ENCODE measurements around the gene MED31.
A peak's percentile ranks its signal among the peaks of the same experiment; 100 is the strongest.
"Not testable (repeated sequence)": the region's sequence is repeated elsewhere in the genome, so short reads cannot be mapped to it uniquely, and the experiment has no call there.

The MED31 gene

DNA sequence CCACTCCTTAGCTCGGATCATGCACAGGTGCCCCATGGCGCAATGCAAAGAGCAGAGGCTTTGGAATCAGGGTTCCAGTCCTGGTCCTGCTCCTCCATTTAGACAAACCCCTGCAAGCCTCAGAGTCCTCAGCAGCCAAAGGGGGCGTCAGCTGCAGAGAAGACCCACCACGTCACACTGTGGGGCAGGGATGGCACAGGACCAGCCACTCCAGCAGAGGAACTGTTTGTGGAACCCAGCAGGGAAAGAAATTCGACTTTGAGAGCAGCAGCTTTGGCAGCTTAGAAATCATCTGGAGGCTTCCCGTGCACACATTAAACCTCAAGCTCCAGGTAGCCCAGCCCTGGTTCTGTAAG, 25.4 kb upstream of the MED31 start:
- no peak for DNase-seq

DNA sequence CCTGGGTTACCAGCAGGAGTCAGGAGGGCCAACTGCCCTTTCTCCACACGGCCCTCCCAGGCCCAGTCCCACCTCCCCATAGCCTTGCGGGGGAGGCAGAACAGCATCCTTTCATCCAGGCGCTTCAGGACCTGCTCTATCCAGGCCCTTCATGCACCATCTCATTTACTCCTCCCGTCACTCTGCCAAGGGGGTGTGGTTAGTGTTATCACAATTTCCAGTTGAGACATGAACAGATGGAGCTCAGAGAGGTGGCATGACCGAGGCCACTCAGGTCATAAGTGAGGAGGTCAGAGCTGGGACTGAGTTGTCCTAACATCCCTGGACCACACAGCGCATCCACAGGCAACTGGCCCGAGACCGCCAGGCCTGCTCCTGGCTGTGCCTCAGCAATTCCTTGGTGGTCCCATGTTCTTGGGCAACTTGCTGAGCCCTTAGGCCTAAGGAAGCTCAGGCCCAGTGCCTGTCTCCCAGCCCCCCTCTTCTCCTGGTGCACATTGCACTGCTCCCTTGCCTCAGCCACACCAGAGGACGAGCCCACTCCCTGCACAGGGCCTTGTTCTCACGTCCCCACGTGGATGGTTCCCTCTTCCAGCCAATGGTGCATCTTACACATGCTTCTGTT, 23.9 kb upstream of the MED31 start:
- DNase-seq: no peak

DNA sequence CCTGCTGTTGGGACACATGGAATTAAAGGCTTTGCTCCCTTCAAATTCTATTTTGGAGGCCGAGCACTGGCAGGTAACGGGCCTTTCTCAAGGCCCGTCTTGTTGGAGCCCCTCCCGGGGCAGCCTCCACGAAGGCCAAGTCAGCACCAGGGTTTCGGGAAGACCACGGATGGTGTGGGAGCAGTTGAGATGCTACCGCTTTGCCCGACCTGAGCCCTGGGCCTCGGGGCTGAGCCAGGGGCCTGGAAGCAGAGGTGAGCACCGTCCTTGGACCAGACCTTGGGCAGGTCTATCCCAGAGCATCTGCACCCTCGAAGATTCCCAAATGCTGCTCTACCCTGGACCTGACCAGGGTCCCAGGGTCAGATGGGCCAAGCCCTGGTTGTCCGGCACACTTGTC, 23.2 kb upstream of the MED31 start:
- no peak for DNase-seq

DNA sequence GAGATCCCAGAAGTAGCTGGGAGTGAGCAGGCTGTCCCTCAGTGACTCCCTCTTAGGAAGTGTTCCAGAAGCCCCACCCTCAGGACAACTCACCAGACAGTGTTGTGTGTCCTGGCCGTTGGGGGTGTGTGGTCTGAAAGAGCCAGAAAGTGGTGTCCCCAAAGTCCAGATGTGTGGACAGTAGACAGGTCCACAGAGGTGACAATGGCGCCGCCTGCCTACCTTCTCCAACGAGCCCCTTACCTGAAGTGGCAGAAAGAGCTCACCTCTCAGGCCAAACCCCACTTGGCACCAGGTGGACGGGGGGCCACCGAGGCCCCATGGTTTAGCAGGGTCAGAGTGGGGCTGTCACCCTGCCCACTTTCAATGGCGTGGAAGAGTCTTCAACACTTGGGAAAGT, 20.0 kb upstream of the MED31 start:
- no peak for DNase-seq

DNA sequence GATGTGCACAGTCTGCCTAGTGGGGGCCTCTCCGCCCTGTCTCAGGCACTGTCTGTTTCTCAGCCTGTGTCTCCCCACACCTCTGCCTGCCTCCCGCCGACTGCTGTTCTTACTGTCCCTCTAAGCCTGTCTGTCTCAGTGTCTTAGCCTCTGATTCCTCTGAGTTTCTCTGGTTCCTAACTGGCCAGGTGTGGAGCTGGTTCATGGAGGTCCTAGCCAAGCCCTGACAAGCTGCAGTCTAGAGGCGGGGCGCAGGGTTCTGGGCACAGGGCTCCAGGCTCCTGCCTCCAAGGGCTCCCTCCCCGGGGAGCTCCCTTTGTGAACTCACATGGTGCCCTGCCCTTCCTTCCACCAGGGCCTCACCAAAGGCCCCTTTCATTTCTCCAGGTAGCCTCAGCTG, 19.6 kb upstream of the MED31 start:
- no peak for DNase-seq

DNA sequence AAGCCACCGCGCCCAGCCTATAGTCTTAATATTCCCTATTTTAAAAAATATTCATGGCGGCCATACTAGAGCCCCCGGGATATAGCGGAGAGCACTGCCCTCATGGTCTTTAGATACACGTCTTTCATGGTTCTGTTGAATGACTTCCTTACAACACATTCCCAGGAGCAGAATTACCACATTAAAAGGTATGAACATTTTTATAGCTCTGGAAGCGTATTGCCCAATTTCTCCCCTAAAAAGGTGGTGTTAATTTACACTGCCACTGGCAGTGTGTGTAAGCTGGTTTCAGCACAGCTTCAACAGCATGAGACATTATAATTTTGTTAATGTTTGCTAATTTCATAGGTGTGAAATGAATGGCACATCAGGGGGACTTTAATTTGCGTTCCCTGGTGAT, 19.2 kb upstream of the MED31 start:
- DNase-seq: no peak

DNA sequence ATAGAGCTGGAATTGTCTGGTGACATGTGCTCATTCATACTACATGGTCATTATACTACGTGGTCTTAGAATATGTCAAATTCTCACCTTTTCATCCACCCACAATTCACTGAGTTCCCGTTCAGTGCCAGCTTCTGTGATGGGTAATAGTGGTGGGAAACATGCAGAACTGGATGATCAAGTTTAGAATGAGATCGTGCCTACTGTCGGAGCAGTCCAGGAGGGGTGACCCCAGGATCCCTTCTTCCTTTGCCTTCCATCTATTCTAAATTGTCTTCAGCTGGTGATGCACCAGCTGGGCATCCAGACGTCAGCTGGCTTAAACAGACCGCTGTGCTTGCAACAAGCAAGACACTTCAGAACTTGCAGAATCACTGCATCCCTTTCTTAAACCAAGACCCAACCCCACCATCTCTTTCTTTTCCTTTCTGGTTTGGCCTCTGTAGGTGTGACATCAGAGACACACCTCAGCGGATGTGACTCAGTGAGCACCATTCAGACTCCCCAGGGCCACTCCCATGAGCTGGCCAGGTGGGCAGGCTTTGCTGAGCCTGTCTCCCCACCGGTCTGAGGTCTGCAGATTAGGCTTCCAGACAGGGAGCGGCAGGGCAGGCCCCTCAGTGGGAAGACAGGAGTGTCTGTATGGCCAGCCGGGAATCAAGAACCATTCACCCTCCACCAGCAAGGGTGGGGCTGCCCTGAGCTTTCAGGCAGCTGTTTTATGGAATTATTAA, 18.2 kb upstream of the MED31 start:
- no peak for DNase-seq

DNA sequence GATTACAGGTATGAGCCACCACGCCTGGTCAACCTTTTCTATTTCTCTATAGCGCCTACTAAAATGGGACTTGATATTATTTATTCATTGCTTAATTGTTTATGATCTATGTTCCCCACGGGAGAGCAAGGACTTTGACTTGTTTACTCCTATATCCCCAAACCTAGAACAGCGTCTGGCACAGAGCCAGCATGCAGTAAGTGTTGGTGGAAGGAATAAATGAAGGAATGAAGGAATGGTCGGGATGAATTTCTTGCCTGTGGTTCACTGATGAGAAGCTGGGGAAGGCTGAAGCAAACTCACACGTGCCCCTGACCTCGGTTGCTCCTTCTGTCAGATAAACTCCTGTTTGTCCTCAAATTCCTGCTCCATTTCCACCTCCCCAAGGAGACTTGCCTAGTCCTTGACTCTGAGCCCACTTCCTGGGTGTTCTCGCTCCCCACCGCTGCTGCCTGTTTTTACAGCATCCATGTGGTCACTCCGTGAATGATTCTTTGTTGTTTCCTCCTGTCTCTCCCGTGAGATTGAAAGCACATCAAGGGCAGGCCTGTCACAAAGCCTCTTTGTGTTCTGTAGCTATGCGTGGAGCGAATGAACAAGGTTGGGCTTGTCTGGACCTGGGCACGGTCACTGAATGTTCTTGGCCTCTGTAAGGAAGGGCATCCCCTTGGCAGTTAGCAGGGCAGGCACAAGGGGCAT, 17.5 kb upstream of the MED31 start:
- no peak for DNase-seq

DNA sequence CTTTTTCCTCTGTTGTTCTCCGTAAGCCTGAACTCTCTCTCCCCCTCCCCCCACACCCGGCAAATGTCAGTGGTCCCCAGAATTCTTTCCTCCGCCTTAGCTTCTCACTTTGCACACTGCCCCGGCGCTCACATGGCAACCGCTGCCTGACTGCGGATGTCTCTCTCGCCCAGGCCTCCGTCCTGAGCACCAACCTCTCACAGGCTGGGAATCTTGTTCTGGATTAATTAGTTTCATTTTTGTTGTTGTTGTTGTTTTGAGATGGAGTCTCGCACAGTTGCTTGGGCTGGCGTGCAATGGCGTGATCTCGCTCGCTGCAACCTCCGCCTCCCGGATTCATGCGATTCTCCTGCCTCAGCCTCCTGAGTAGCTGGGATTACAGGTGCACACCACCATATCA, 16.8 kb upstream of the MED31 start:
- DNase-seq: no peak

DNA sequence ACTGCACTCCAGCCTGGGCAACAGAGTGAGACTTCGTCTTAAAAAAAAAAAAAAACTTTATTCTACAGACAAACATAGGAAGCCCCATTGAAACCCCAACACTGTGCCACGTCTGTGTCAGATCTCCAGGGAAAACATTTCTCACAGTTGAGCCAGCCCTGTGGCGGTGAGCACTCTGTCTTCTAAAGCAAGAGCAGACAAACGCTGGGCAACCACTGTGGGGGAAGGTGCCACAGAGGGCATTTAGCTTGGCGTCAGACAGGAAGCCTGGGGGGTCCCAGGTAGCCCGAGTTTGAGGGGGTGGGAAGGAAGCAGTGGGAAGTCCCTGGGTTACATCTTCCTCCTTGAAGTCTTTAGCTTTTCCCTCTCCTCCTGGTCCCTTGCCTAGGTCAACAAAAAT, 16.1 kb upstream of the MED31 start:
- no peak for DNase-seq

DNA sequence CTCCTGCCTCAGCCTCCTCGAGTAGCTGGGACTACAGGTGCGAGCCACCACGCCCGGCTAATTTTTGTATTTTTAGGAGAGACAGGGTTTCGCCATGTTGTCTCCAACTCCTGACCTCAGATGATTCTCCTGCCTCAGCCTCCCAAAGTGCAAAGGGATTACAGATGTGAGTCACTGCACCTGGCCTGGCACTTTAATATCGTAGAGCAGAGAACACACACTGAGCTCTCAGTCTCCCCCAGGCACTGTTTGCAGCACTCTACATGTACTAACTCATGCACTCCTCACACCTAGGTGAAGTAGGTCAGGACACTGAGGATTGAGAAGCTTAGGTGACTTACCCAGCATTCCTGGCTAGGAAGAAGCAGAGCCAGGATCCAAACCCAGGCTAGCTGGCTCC, 15.2 kb upstream of the MED31 start:
- DNase-seq: no peak

DNA sequence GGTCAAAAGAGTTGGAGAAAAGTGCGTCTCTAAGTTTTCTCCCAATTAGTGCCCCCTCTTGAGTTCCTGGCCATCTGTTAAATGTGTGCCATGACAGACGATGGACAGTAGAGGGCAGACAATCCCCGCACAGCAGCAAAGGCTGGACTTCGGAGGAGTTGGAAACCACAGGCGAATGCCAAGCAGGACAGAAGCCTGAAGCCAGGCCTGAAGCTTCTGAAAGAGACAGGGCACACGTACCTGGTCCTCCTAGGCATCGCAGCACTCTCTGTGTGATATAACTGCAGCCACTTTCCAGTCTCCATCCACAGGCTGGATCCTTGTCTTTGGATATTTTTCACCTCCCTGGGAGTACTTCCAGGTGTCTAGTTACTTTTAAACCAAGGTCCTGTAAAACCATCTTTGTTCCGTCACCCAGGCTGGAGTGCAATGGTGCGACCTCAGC, 14.7 kb upstream of the MED31 start:
- peak; percentile 70 for DNase-seq

DNA sequence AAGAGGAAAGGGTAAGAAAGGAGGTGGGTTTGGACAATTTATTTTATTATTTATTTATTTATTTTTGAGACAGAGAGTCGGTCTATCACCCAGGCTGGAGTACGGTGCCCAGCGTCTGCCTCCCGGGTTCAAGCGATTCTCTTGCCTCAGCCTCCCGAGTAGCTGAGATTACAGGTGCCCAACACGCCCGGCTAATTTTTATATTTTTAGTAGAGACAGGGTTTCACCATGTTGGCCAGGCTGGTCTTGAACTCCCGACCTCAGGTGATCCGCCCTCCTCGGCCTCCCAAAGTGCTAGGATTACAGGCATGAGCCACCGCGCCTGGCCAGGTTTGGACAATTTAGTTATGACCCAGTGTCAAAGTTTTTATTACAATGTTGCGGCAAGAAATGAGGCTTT, 11.8 kb upstream of the MED31 start:
- not testable (repeated sequence) for DNase-seq

DNA sequence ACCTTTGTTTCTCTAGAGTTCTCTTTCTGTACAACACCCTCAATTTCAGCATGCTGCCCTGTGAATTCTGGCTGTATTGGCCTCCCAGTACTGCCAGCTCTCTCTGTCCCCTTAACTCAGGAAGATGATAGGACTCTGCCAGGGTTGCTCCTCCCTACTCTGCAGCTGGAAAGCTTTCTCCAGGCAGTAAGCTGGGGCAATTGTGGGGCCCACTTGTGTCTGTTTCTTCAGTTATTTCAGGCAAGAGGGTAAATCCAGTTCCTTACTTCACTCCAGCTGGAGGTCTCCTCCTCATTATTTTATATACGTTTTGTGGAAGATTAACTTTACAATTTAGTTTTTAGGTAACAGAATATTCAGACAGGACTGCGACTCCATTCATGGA, 10.1 kb upstream of the MED31 start:
- DNase-seq: no peak

DNA sequence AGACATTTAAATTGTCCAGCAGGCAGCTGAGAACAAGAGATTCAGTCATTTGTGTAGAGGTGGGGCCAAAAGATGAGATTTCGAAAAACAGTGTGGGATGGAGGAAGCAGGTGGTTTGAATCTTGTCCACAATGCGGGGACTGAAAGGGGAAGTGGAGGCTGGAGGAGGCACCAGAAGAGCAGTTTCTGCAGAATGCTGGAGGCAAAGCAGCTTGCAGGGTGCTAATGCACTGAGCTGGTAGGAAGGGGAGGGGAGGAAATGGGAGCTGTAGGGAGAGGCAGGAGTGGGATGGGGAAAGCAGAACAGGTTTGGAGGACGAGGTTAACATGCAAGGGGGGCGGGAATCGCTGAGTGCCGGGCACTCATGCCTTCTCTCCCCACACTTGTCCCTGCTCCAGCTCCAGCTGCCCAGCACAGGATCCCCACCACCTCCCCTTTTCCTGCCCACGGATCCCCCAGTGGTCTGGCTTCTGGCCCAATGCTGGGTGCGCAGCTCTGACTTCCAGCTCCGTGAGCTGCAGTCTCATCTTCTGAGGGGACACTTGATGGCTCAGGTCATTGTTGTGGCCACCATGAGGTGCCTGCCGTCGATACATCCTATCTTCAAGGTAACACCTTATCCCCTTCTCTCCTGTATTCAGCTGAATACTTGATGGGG, 9.5 kb upstream of the MED31 start:
- DNase-seq: no peak

DNA sequence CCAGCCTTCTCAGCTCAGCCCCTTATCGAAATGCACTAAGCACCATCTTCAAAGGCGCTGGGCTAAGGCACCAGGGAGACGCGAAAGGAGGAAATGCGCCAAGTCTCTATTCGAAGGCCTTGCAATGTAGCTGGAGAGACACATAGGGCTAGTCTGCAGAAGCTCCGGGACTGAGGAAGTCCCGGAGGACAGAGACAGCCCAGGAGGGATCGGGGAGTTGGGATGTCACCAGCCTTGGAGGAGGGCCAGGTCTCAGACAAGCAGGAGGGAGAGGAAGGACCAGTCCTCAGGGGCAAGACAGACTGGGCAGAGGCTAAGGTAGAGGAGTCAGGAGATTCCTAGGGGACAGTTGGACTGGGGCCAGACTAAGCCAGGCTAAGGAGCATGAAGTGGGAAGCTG, 8.7 kb upstream of the MED31 start:
- no peak for DNase-seq

DNA sequence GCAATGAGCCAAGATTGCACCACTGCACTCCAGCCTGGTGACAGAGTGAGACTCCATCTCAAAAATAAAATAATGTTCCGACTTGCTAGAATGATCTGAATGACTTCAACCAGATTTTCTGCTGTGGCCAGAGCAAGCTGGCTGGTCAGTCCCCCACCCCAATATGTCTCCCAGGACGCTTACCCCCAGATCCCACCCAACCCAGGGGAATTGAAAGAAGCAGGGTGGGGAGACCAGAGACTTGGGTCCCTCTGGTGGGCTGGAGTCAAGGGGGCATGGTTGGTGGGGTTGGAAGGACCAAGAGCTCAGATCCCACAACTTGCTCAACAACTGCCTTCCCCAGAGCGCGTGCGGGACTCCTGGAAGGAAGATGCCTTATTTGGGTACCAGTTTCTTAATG, 7.0 kb upstream of the MED31 start:
- DNase-seq: not testable (repeated sequence)

DNA sequence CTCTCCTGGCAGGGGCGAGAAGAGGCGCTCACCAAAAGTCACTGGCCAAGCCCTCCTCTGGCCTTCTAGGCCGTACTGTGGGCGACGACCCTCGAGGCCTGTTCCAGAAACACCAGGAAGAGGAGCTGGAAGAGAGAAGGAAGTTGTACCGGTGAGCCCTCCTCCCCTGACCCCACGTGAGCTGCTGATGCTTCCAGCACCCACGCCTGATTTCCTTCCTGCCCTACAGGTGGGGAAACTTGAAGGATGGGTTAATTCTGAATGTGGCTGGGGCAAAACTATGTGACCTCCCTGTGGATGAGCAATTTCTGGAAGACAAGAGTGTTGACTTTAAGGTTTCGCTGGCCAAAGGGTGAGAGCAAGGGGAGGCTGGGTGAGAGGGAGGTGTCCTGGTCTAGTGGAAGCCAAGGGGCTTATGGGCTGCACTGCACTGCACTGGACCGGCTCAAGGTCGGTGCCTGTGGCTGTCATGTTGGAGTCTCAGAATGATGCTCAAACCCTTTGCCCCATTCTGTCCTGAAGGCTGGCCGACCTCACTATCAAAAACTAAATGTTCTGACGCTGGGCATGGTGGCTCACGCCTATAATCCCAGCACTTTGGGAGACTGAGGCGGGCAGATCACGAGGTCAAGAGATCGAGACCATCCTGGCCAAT, 6.4 kb upstream of the MED31 start:
- DNase-seq: no peak

DNA sequence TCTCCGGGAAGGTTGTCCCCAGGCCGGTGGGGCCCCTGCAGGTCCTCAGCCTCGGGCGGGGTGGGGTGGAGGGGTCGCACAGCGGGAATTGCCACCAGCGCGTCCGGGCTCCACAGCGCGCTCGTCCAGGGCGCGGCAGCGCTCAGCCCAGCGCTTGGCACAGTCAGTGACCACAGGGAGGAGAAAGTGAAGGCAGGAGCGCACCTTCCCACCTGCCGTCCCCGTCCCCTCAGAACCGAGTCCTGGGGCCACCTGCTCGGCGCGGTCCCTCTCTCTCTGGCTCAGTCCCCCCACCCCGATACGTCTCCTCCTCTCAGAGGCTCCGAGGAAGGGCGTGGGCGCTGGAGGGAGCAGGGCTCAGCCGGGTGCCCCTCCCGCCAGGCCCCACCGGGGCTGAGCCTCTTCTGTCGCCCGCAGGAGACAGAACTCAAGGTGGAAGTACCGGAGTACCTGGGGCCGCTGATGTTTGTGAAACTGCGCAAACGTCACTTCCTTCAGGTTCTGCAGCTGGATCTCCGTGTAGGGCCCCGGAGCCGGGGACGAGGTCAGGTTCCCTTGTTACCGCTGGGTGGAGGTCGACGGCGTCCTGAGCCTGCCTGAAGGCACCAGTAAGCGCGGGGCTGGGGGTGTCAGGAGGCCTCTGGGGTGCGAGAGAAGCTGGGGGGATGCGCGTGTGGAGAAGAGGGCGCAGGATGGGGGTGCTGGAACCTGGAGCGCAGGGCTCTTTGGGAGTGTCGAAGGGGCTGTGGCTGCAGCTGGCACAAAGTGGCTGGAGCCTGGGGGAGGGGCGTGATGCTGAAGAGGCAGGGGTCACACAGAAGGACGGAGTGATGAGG, 5.6 kb upstream of the MED31 start:
- peak; percentile 16 for DNase-seq

DNA sequence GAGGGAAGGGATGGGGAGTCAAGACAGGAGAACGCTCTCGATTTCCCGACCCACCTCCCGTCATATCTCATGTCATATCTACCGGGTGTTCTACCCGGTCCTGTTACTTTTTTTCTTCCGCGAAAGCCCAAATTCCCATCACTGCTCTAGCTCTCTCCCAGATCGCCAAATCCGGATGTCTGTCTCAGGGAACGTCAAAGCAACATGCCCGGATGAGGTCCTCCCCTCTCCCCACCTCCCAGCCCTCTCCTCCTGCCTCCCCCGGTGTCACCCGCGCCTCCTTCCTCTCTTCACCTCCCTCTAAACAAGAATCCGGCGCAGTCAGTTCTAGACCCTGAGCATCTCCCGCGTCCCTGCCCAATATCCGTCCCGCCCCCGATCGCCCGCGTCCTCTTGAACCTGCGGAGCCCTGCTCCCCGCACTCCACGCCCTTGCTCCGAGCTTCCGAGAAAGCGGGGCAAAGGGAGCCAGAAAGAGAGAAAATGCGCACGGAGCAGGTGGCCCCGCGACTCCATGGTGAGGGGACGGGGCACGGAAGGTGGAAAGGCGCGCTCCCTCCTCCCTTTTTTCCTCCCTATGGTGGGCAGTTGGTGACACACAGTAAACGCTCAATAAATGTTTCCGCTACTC, 4.4 kb upstream of the MED31 start:
- DNase-seq: not testable (repeated sequence)

DNA sequence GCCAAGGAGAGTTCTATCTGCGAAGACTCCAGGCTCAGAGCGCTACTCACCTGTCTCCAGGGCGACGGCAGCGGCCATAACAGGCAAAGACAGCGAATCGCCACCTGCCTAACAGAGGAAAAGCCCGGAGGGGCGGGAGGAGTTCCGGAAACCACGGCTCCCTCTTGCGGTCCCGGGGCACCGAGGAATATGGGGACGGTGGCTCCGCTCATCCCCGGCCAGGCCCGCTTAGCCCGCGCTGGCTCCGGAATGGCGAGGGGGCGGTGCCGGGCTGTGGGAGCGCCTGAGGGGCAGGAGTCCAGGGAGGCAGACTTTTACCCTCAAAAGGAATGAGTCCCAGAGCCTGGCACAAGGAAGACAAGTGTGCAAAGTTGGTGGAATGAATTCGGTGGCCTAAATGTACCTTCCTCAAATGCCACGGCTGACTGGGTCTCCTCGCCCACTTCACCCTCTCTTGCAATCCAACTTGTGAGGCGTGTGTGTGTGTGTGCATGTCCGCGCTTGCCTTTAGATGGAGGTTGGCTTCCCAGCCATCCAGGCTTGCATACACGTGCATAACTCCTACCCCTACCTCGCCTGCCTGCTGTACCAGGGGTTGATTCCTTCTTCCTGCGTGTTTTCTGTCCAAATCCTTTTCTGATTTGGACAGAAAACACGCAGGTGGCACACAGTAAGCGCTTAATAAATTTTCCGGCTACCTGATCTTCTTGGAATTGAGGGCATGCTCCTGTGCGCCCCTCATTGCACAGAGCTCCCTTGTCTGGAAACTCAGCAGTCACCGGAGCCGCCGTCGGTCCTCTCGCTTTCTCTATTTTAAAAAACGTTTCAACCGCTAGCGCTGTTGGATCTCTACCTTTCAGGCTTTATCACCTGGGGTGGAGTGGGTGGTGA, 3.7 kb upstream of the MED31 start:
- peak; percentile 77 for DNase-seq

All from NCI-H1105 treated with DMSO at 0.1 percent for 48 hours (cell line).